NOMO-1 treated with DMSO at 0.1 percent for 48 hours (cell line): ENCODE results near the gene LRRC15.

Experiments used
- DNase-seq: peaks from one replicate; lab custom pipeline; 2025; ENCODE audit not compliant: unreplicated experiment; lab: John Stamatoyannopoulos, UW

LRRC15 gene

GRCh38 chr3:194336601-194337355 is 32.8 kb downstream of the LRRC15 start:
- no peak for DNase-seq

GRCh38 chr3:194333981-194334320 is 35.6 kb downstream of the LRRC15 start:
- DNase-seq = no peak

GRCh38 chr3:194333212-194333980 is 36.1 kb downstream of the LRRC15 start:
- no peak for DNase-seq

GRCh38 chr3:194332858-194333211 is 36.7 kb downstream of the LRRC15 start:
- no peak for DNase-seq

GRCh38 chr3:194330579-194330978 is 39.0 kb downstream of the LRRC15 start:
- DNase-seq = no peak

- DNase-seq = no peak
Observed at GRCh38 chr3:194330160-194330559, 39.4 kb downstream of the LRRC15 start.

GRCh38 chr3:194329583-194329965 is 40.0 kb downstream of the LRRC15 start:
- no peak for DNase-seq

- DNase-seq = no peak
Observed at GRCh38 chr3:194328942-194329582, 40.5 kb downstream of the LRRC15 start.

- no peak for DNase-seq
Observed at GRCh38 chr3:194328053-194328657, 41.4 kb downstream of the LRRC15 start.

- no peak for DNase-seq
Observed at GRCh38 chr3:194327218-194328052, 42.1 kb downstream of the LRRC15 start.

- DNase-seq = no peak
Observed at GRCh38 chr3:194326968-194327217, 42.6 kb downstream of the LRRC15 start.

GRCh38 chr3:194326192-194326967 is 43.2 kb downstream of the LRRC15 start:
- no peak for DNase-seq

- no peak for DNase-seq
Observed at GRCh38 chr3:194325424-194326153, 44.0 kb downstream of the LRRC15 start.

- no peak for DNase-seq
Observed at GRCh38 chr3:194324823-194325327, 44.7 kb downstream of the LRRC15 start.

- DNase-seq = no peak
Observed at GRCh38 chr3:194323785-194324735, 45.5 kb downstream of the LRRC15 start.

GRCh38 chr3:194322678-194323211 is 46.8 kb downstream of the LRRC15 start:
- DNase-seq = no peak

- DNase-seq = peak; percentile 22
Observed at GRCh38 chr3:194321693-194322640, 47.6 kb downstream of the LRRC15 start.
